ENCODE results near the gene COL24A1.

The COL24A1 gene

DNA sequence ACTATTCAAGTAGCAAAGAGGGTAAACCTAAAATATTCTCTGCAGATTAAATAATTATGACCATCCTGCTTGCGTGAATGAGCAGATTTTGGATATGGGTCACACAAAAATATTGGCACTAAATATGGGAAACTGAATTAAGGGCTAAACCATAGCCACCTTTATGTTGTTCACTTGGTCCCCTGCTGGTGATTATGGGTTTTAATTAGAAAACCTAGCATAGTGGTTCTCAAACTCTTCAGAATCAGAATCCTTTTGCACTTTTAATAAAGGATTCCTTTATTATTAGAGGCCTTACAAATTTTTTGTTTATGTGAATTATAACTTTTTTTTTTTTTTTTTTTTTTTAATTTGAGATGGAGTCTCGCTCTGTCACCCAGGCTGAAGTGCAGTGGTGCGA lies 409.8 kb downstream of the COL24A1 start:
- Histone ChIP-seq H3K36me3 (ENCODE audit: insufficient read depth, low read length) (no peaks in the 10 kb centered on the region), H3K9me2 (ENCODE audit: low read depth, low read length) (no peaks in the 10 kb centered on the region), H3K27ac (ENCODE audit: low read depth, low read length, poor library complexity, severe bottlenecking) (no peak overlapping the region), H3F3A (ENCODE audit: insufficient read depth, low read length) (no peaks in the 10 kb centered on the region), H3K9me3 (ENCODE audit: low read length) (no peaks in the 10 kb centered on the region), H4K20me1 (ENCODE audit: insufficient read depth, low read length) (no peaks in the 10 kb centered on the region), H3K9ac (ENCODE audit: low read length) (no peak overlapping the region), H3K27me3 (ENCODE audit: insufficient read depth, low read length) (no peaks in the 10 kb centered on the region), H3K79me2 (ENCODE audit: insufficient read depth, low read length) (no peaks in the 10 kb centered on the region), H2AFZ (ENCODE audit: low read length) (no peak overlapping the region), H3K4me2 (ENCODE audit: low read length) (no peak overlapping the region), H3K4me1 (ENCODE audit: insufficient read depth, low read length, severe bottlenecking) (no peaks in the 10 kb centered on the region), H3K4me3 (ENCODE audit: low read depth, low read length, poor library complexity, severe bottlenecking) (no peak overlapping the region)
- no peak for TF ChIP-seq EZH2 (IDR thresholded peaks at IDR 0.05; ENCODE audit: borderline replicate concordance, low read length)
- TF ChIP-seq CTCF (IDR thresholded peaks at IDR 0.05; ENCODE audit: low read length), result no peak

GRCh38 chr1:85743814-85744213 lies 412.8 kb downstream of the COL24A1 start:
- Histone ChIP-seq H2AFZ (ENCODE audit: low read length) (no peak overlapping the region), H3K36me3 (ENCODE audit: insufficient read depth, low read length) (no peaks in the 10 kb centered on the region)

GRCh38 chr1:85734931-85735330 lies 421.6 kb downstream of the COL24A1 start:
- no peaks in the 10 kb centered on the region for H3K27me3 ChIP-seq (ENCODE audit: insufficient read depth, low read length)
- no peaks in the 10 kb centered on the region for H3K79me2 ChIP-seq (ENCODE audit: insufficient read depth, low read length)
- TF ChIP-seq CTCF (IDR thresholded peaks at IDR 0.05; ENCODE audit: low read length), result no peak
- TF ChIP-seq EZH2 (IDR thresholded peaks at IDR 0.05; ENCODE audit: borderline replicate concordance, low read length), result no peak
- no peak overlapping the region for H3K9ac ChIP-seq (ENCODE audit: low read length)
- no peaks in the 10 kb centered on the region for H3K9me3 ChIP-seq (ENCODE audit: low read length)
- H3K4me3 ChIP-seq (ENCODE audit: low read depth, low read length, poor library complexity, severe bottlenecking), result no peak overlapping the region
- no peak overlapping the region for H2AFZ ChIP-seq (ENCODE audit: low read length)
- H3K9me2 ChIP-seq (ENCODE audit: low read depth, low read length), result no peaks in the 10 kb centered on the region
- no peaks in the 10 kb centered on the region for H3K36me3 ChIP-seq (ENCODE audit: insufficient read depth, low read length)
- H3F3A ChIP-seq (ENCODE audit: insufficient read depth, low read length), result no peaks in the 10 kb centered on the region
- no peaks in the 10 kb centered on the region for H4K20me1 ChIP-seq (ENCODE audit: insufficient read depth, low read length)
- no peak overlapping the region for H3K4me2 ChIP-seq (ENCODE audit: low read length)
- H3K27ac ChIP-seq (ENCODE audit: low read depth, low read length, poor library complexity, severe bottlenecking), result no peak overlapping the region
- no peaks in the 10 kb centered on the region for H3K4me1 ChIP-seq (ENCODE audit: insufficient read depth, low read length, severe bottlenecking)

More at GRCh38 chr1:85743814-85744213, 412.8 kb downstream of the COL24A1 start:
- H3K4me3 ChIP-seq (ENCODE audit: low read depth, low read length, poor library complexity, severe bottlenecking), result no peak overlapping the region
- H3K9me3 ChIP-seq (ENCODE audit: low read length), result no peaks in the 10 kb centered on the region
- no peak overlapping the region for H3K27ac ChIP-seq (ENCODE audit: low read depth, low read length, poor library complexity, severe bottlenecking)
- no peaks in the 10 kb centered on the region for H3K9me2 ChIP-seq (ENCODE audit: low read depth, low read length)
- no peaks in the 10 kb centered on the region for H3K27me3 ChIP-seq (ENCODE audit: insufficient read depth, low read length)
- H3K9ac ChIP-seq (ENCODE audit: low read length), result no peak overlapping the region
- H4K20me1 ChIP-seq (ENCODE audit: insufficient read depth, low read length), result no peaks in the 10 kb centered on the region
- H3K4me1 ChIP-seq (ENCODE audit: insufficient read depth, low read length, severe bottlenecking), result no peaks in the 10 kb centered on the region
- H3K4me2 ChIP-seq (ENCODE audit: low read length), result no peak overlapping the region
- TF ChIP-seq EZH2 (IDR thresholded peaks at IDR 0.05; ENCODE audit: borderline replicate concordance, low read length), result no peak
- no peak for TF ChIP-seq CTCF (IDR thresholded peaks at IDR 0.05; ENCODE audit: low read length)
- no peaks in the 10 kb centered on the region for H3F3A ChIP-seq (ENCODE audit: insufficient read depth, low read length)
- H3K79me2 ChIP-seq (ENCODE audit: insufficient read depth, low read length), result no peaks in the 10 kb centered on the region

Data from OCI-LY1 (cell line).